ENCODE data around the gene SBSN. TPM values are rescaled to one million over a fixed set of nuclear protein-coding genes. Genes with fewer than 3 reads are reported as not detected.

SBSN gene
- total RNA-seq, 3 donors from 2014 or later = not detected

DNA sequence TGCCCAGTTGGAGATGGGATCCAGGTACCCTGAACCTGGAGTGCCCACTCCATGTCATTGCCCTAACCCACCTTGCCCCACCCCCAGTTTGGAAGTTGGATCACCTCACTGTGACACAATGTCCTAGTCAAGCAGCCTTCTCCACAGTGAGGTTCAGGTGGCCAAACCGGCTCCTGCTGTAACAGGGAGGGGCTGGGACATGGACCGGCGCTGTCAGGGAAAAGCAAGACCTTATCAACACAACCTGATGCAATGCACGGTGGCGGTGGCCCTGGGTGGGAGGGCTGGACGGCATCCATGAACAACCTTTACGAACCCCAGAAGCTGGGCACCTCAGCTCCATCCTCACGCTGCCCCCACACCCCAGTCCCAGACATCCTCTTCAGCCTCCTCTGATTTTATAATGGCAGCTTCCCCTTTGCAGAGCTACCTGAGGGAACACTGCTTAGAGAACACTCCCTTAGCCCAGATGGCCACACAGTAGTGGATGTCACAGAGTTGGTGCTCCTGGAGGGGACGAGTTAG lies 36.2 kb downstream of the SBSN start:
- intact Hi-C loops (cut with DNase I; ENCODE audit: low total_unique reads) = no loop called here
- H3K27me3 ChIP-seq = no peaks in the 10 kb centered on the region
- DNase-seq (ENCODE audit: low spot score in 2 of 2) = no peak
- H3K4me3 ChIP-seq = no peak overlapping the region
- no peaks in the 10 kb centered on the region for H3K4me1 ChIP-seq
- H3K9me3 ChIP-seq = no peaks in the 10 kb centered on the region
- no peak overlapping the region for H3K27ac ChIP-seq
- no peak for TF ChIP-seq POLR2A (IDR thresholded peaks at IDR 0.05)
- TF ChIP-seq POLR2AphosphoS5 (IDR thresholded peaks at IDR 0.05) = no peak
- TF ChIP-seq, protein P1, sequence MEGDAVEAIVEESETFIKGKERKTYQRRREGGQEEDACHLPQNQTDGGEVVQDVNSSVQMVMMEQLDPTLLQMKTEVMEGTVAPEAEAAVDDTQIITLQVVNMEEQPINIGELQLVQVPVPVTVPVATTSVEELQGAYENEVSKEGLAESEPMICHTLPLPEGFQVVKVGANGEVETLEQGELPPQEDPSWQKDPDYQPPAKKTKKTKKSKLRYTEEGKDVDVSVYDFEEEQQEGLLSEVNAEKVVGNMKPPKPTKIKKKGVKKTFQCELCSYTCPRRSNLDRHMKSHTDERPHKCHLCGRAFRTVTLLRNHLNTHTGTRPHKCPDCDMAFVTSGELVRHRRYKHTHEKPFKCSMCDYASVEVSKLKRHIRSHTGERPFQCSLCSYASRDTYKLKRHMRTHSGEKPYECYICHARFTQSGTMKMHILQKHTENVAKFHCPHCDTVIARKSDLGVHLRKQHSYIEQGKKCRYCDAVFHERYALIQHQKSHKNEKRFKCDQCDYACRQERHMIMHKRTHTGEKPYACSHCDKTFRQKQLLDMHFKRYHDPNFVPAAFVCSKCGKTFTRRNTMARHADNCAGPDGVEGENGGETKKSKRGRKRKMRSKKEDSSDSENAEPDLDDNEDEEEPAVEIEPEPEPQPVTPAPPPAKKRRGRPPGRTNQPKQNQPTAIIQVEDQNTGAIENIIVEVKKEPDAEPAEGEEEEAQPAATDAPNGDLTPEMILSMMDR (IDR thresholded peaks at IDR 0.05) = no peak
- H3K36me3 ChIP-seq = no peaks in the 10 kb centered on the region

DNA sequence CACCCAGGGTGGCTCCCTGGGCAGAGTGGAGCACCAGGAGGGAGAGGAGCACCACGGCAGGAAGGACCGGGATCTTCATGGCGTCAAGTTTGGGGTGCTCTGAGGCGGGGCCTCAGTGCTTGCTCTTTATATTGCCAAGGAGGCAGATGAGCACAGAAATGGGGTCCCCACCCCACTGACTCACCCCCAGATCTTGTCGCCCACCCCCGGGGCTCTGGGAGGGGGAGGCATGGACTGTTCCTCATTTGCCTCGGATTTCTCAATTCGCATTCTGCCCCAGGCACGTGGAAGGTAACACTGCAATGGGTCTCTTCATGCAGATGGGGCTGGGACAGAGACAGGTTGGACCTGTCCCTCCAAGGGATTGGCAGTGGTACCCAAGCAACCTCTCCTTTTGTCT lies 37.7 kb downstream of the SBSN start, which contains the start of gene KRTDAP:
Gene KRTDAP (minus strand): TSS at position 101 of the 400 bp plus-strand sequence. CDS start 22 bp downstream, at position 79.
- Histone ChIP-seq H3K9me3 (no peaks in the 10 kb centered on the region), H3K27ac (no peak within 1 kb of the TSS), H3K36me3 (no peaks in the 10 kb centered on the region), H3K4me3 (no peak within 1 kb of the TSS), H3K27me3 (no peaks in the 10 kb centered on the region), H3K4me1 (no peaks in the 10 kb centered on the region)
- TF ChIP-seq POLR2A (IDR thresholded peaks at IDR 0.05) = no peak
- TF ChIP-seq, protein P1 (IDR thresholded peaks at IDR 0.05) = no peak
- no peak for TF ChIP-seq POLR2AphosphoS5 (IDR thresholded peaks at IDR 0.05)
- intact Hi-C loops (cut with DNase I; ENCODE audit: low total_unique reads) = no loop called here
- DNase-seq (ENCODE audit: low spot score in 2 of 2) = no peak

DNA sequence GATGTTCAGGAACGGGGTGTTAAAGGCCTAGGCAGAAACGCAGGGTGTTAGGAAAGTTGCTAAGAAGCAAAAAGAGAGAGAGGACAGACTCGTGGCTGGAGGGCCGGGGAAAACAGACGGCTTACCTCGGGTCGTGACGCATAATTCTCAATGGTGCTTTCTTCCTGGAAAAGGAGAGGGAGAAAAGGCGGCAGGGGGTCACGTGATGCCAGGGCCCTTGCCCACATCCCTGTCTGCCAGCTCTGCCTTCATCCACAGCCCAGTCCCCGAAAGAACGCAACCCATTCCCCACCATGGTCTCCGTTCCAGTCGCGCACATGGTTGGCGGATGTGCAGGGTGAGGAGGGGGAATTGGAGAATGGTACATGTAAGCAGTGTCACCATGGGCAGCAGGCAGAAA lies 39.4 kb downstream of the SBSN start:
- Histone ChIP-seq H3K27ac (no peak overlapping the region), H3K4me1 (no peaks in the 10 kb centered on the region), H3K4me3 (no peak overlapping the region), H3K27me3 (no peaks in the 10 kb centered on the region), H3K9me3 (no peaks in the 10 kb centered on the region), H3K36me3 (no peaks in the 10 kb centered on the region)
- intact Hi-C loops (cut with DNase I; ENCODE audit: low total_unique reads) = no loop called here
- DNase-seq (ENCODE audit: low spot score in 2 of 2) = no peak
- TF ChIP-seq POLR2AphosphoS5 (IDR thresholded peaks at IDR 0.05) = no peak
- TF ChIP-seq POLR2A (IDR thresholded peaks at IDR 0.05) = no peak
- TF ChIP-seq, protein P1 (IDR thresholded peaks at IDR 0.05) = no peak

DNA sequence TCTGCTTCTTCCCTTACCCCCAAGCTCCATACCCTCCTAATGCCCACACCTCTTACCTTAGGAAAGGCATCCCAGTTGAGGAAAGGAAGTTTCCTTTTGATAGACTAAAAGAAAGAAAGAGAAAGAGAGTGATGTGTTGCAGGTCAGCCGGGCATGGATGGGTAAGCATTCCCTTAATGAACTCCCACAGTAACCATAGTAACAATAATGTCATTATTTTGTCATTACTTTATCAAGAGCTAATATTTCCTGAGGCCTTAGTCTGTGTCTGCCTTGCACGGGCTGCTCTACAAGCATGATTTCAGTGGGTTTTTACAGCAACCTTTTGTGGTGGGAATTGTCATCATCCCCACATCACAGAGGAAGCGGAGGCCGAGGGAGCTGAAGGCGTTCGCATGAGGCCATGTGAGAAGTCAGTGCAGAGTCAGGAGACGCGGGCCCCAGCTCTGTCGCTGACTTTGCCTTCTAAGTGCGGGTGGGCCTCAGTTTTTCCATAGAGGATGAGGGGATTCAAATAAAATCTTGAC lies 40.4 kb downstream of the SBSN start:
- Histone ChIP-seq H3K36me3 (no peaks in the 10 kb centered on the region), H3K4me1 (no peaks in the 10 kb centered on the region), H3K27me3 (no peaks in the 10 kb centered on the region), H3K27ac (no peak overlapping the region), H3K4me3 (no peak overlapping the region), H3K9me3 (no peaks in the 10 kb centered on the region)
- intact Hi-C loops (cut with DNase I; ENCODE audit: low total_unique reads) = no loop called here
- TF ChIP-seq, protein P1 (IDR thresholded peaks at IDR 0.05) = no peak
- TF ChIP-seq POLR2AphosphoS5 (IDR thresholded peaks at IDR 0.05) (no peak), POLR2A (IDR thresholded peaks at IDR 0.05) (no peak)
- no peak for DNase-seq (ENCODE audit: low spot score in 2 of 2)

DNA sequence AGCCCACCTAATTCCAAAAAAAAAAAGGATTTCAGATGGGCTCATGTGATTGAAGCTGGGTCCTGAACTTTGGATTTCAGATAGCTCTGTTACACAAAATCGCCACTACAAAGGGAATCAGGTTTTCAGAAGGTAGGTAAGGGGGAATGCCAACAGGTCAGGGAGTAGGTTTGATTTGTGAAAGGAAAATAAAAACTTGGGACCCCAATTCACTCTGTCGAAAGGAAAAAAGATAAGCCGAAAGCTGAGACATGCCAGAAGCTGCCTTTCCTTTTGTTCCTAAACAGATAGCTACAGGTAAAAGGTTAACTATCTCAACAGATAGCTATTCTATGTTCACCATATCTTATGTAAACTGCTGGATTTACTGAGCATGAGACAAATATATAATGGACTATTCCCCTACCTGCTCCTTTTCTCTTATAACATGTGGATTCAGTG lies 41.8 kb downstream of the SBSN start:
- H3K36me3 ChIP-seq = no peaks in the 10 kb centered on the region
- H3K27ac ChIP-seq = no peak overlapping the region
- H3K9me3 ChIP-seq = no peaks in the 10 kb centered on the region
- no peak overlapping the region for H3K4me3 ChIP-seq
- no peaks in the 10 kb centered on the region for H3K27me3 ChIP-seq
- intact Hi-C loops (cut with DNase I; ENCODE audit: low total_unique reads) = no loop called here
- no peak for TF ChIP-seq POLR2A (IDR thresholded peaks at IDR 0.05)
- TF ChIP-seq POLR2AphosphoS5 (IDR thresholded peaks at IDR 0.05) = no peak
- TF ChIP-seq, protein P1 (IDR thresholded peaks at IDR 0.05) = no peak
- no peak for DNase-seq (ENCODE audit: low spot score in 2 of 2)
- H3K4me1 ChIP-seq = no peaks in the 10 kb centered on the region
